IPS-18c (cell line): ENCODE data around the gene MINK1.

Experiments
- H3K4me3 ChIP-seq: 2 replicates; pipeline ENCODE4 v1.7.0; 2013; ENCODE audit warnings: low read depth, mild to moderate bottlenecking, low read length, moderate library complexity; ENCODE audit not compliant: insufficient read depth
- H3K9me3 ChIP-seq: one replicate; pipeline ENCODE4 v1.6.1; 2013; ENCODE audit warnings: mild to moderate bottlenecking, low read length, moderate library complexity; ENCODE audit not compliant: control insufficient read depth, insufficient read depth

MINK1 gene

DNA sequence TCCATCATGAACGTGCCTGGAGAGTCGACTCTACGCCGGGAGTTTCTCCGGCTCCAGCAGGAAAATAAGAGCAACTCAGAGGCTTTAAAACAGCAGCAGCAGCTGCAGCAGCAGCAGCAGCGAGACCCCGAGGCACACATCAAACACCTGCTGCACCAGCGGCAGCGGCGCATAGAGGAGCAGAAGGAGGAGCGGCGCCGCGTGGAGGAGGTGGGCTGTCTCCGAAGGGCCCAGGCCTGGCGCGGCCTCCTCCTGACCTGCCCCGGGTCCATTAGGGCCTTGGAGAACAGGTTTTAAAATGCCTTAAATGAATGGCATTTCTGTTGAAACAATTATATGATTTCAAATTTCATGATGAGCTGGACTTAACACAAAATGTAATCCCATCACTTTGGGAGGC, 54.4 kb downstream of the MINK1 start:
- Histone ChIP-seq H3K9me3 (no peaks in the 10 kb centered on the region), H3K4me3 (no peak overlapping the region)

DNA sequence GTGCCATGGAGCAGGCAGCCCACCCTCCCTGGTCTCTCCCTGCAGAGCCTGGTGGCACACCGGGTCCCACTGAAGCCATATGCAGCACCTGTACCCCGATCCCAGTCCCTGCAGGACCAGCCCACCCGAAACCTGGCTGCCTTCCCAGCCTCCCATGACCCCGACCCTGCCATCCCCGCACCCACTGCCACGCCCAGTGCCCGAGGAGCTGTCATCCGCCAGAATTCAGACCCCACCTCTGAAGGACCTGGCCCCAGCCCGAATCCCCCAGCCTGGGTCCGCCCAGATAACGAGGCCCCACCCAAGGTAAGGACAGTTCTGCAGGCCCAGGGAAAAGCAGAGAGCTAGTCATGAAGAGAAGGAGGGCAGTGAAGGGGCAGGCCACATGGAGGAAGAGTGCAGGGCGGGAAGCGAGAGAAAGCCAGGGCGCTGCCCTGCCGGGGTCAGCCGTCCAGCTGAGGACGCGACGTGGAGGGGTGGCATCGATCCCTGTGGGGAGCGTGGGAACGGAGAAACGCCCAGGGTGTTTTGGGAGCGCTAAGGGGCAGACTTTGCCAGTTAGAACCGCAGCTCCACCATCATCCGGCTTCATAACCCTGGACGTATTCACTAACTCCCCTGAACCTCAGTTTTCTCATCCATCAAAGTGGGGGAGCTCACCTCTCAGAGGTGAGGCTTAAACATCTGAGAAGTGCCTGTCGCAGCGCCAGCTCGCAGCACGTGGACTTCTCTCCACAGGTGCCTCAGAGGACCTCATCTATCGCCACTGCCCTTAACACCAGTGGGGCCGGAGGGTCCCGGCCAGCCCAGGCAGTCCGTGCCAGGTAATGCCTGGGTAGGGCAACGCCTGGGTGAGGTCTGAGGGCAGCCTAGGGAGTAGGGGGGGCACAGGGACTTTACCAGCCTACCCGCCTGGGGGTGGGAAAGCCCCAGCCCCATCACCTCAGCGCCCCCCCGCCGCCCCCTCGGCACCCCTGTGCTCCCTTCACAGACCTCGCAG, 58.6 kb downstream of the MINK1 start:
- Histone ChIP-seq H3K4me3 (no peak overlapping the region), H3K9me3 (no peaks in the 10 kb centered on the region)

DNA sequence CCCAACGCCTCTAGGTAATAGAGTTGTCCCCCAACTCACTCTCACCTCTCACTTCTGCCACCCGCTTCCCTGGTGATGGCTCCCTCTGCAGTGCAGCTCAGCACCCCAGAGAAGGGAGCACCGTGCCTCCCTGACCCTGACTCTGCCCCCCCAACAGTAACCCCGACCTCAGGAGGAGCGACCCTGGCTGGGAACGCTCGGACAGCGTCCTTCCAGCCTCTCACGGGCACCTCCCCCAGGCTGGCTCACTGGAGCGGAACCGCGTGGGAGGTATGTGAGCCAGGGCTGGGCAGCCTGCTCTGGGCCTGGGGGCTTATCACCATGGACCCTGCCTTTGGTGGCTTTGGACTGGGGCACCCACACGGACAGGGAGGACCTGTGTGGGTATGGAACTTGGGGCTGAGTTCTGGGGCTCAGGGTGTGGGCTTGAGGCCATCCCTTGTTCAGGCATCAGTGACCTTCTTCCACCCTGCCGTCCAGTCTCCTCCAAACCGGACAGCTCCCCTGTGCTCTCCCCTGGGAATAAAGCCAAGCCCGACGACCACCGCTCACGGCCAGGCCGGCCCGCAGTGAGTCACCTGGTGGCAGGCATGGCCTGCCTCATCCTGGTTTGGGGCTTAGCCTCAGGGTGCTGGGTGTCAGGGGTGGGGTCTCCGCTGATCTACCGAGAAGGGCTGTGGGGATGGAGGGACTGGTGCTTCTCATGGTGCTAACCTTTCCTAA, 59.5 kb downstream of the MINK1 start:
- Histone ChIP-seq H3K4me3 (no peak overlapping the region), H3K9me3 (no peaks in the 10 kb centered on the region)

DNA sequence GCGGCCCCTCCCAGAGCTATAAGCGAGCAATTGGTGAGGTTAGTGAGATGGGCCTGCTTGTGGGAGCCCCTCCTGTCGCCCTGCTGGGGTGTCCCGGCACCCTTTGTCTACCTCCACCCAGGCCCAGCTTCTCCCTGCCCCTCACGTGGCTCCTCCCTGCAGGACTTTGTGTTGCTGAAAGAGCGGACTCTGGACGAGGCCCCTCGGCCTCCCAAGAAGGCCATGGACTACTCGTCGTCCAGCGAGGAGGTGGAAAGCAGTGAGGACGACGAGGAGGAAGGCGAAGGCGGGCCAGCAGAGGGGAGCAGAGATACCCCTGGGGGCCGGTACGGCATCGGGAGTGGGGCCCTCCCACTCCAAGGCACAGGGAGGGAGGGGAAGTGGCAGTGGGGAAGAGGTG, 60.1 kb downstream of the MINK1 start:
- H3K4me3 ChIP-seq = no peak overlapping the region
- H3K9me3 ChIP-seq = no peaks in the 10 kb centered on the region

DNA sequence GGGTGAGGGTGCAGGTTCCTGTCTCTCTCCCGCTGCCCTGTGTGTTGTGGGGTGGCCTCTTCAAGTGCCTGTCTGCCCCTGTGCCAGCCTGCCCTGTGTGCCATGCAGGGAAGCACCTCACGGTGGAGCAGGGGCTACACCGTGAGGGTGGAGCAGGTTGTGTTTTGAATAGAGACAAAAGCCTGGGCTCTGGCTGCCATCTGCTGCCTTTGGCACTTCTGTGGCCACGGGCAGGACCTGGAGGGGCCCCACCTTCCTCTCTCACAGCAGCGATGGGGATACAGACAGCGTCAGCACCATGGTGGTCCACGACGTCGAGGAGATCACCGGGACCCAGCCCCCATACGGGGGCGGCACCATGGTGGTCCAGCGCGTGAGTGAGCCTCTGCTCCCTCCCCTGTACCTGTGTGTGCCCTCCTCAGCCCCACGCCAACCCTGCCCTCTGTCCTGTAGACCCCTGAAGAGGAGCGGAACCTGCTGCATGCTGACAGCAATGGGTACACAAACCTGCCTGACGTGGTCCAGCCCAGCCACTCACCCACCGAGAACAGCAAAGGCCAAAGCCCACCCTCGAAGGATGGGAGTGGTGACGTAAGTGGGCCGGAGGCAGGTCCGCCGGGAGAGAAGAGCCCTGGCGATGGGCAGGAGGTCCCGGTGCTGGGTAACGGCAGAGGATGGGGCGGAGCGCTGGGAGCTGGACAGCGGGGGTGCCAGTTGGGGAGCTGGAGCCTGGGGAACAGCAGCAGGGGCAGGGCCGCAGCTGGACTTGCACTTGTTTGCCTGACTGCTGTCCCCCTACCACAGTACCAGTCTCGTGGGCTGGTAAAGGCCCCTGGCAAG, 60.8 kb downstream of the MINK1 start:
- Histone ChIP-seq H3K9me3 (no peaks in the 10 kb centered on the region), H3K4me3 (no peak overlapping the region)

DNA sequence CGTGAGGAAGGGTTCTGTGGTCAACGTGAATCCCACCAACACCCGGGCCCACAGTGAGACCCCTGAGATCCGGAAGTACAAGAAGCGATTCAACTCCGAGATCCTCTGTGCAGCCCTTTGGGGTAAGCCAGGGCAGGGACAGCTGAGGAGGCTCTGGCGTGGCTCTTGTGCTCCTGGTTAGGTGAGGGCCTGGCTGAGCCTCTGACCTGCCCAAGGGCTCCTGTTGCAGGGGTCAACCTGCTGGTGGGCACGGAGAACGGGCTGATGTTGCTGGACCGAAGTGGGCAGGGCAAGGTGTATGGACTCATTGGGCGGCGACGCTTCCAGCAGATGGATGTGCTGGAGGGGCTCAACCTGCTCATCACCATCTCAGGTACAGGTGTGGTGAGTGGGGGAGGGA, 62.0 kb downstream of the MINK1 start:
- Histone ChIP-seq H3K4me3 (no peak overlapping the region), H3K9me3 (no peaks in the 10 kb centered on the region)

DNA sequence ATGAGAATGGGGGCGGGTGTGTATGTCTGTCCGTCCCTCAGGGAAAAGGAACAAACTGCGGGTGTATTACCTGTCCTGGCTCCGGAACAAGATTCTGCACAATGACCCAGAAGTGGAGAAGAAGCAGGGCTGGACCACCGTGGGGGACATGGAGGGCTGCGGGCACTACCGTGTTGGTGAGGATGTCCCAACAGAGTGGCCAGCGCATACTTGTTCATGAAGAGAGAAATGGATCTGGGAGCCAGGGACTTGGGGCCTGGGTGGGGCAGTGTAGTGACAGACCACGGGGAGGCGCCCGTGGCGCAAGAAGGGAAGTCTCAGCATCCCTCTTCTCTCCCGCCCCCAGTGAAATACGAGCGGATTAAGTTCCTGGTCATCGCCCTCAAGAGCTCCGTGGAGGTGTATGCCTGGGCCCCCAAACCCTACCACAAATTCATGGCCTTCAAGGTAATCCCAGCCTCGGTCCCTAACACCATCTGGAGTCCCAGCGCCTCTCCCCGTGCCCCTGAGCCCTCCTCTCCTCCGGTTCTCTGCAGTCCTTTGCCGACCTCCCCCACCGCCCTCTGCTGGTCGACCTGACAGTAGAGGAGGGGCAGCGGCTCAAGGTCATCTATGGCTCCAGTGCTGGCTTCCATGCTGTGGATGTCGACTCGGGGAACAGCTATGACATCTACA, 62.7 kb downstream of the MINK1 start:
- Histone ChIP-seq H3K9me3 (no peaks in the 10 kb centered on the region), H3K4me3 (no peak overlapping the region)

DNA sequence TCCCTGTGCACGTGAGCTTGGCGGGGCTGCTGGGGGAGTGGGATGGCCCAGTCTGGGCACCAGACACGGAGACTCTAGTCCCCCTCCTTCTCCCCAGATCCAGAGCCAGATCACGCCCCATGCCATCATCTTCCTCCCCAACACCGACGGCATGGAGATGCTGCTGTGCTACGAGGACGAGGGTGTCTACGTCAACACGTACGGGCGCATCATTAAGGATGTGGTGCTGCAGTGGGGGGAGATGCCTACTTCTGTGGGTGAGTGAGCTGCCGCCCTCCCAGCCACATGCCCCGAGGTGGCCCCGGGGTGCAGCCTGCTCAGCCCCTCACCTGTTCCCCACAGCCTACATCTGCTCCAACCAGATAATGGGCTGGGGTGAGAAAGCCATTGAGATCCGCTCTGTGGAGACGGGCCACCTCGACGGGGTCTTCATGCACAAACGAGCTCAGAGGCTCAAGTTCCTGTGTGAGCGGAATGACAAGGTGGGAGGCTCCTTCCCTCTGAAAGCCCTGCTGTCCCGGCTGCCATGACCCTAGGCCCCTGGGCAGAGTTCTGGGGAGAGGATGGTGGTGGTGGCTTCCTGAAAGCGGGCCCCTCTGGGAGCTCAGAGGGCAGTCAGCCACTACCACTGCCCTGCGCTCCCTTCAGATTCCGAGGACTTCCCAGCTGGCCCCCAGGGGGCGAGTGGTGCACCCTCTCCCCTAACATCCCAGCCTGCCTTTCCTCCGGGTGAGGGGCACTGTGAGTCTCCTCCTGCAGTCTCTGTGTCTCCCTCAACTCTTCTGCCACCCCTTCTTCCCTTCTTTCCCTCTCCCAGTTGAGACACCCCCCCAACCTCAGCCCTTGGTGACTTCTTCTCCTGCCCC, 63.4 kb downstream of the MINK1 start:
- Histone ChIP-seq H3K4me3 (no peak overlapping the region), H3K9me3 (no peaks in the 10 kb centered on the region)

DNA sequence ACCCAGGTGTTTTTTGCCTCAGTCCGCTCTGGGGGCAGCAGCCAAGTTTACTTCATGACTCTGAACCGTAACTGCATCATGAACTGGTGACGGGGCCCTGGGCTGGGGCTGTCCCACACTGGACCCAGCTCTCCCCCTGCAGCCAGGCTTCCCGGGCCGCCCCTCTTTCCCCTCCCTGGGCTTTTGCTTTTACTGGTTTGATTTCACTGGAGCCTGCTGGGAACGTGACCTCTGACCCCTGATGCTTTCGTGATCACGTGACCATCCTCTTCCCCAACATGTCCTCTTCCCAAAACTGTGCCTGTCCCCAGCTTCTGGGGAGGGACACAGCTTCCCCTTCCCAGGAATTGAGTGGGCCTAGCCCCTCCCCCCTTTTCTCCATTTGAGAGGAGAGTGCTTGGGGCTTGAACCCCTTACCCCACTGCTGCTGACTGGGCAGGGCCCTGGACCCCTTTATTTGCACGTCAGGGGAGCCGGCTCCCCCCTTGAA, 64.1 kb downstream of the MINK1 start:
- Histone ChIP-seq H3K9me3 (no peaks in the 10 kb centered on the region), H3K4me3 (no peak overlapping the region)

DNA sequence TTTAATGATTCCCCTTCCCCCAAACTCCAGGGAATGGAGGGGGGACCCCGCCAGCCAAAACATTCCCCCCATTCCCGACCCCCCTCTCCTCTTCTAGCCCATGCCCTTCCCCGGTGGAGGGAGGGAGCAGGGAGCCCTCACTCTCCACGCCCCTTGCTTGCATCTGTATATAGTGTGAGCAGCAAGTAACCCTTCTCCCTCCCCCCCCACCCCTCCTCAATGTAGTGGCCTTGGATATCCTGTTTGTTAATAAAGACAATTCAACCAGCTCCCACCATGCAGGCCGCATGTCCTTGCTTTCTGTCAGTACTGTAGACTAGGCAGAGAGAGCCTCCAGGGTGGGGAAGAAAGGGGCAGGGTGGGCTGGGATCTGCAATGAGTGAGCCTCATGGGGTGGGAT, 64.6 kb downstream of the MINK1 start:
- H3K9me3 ChIP-seq = no peaks in the 10 kb centered on the region
- H3K4me3 ChIP-seq = no peak overlapping the region

DNA sequence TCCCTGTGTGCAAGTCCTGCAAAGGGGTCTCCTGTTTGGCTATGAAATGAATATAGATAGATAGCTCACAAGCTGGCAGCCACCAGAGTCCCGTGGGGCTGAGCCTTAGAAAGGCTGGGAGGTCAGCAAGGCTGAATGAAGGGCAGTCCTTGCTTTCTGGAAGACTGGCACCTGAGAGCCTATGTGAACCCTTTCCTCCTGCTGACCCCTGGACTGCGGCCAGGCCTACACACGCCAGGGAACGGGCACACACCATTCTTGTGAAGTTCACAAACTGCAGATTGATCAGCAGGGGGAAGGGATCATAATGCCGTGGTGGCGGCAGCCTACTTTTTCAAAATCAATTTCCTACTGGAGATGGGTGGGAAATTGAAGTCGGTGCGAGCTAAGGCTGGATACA, 65.2 kb downstream of the MINK1 start:
- Histone ChIP-seq H3K4me3 (no peak overlapping the region), H3K9me3 (no peaks in the 10 kb centered on the region)

DNA sequence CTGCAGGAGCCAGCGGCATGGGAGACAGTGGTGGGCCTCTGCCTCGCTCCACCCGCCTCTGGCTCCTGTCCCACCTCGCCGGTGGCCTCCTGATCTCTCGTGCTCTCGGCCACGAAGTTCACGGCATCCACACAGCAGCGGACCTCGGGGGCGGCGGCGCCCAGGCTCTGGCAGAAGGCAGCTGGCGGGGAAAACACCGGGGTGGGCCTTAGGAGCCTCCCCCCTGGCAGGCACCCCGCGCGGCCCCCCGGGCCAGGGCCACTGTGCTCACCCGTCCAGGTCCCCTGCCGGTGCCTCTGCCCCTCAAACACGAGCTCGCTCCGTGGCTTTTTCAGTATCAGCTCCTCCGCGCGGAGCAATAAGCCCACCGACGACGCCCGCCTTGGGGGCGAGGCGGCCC, 65.8 kb downstream of the MINK1 start:
- H3K4me3 ChIP-seq = peak overlapping the region; percentile 52

DNA sequence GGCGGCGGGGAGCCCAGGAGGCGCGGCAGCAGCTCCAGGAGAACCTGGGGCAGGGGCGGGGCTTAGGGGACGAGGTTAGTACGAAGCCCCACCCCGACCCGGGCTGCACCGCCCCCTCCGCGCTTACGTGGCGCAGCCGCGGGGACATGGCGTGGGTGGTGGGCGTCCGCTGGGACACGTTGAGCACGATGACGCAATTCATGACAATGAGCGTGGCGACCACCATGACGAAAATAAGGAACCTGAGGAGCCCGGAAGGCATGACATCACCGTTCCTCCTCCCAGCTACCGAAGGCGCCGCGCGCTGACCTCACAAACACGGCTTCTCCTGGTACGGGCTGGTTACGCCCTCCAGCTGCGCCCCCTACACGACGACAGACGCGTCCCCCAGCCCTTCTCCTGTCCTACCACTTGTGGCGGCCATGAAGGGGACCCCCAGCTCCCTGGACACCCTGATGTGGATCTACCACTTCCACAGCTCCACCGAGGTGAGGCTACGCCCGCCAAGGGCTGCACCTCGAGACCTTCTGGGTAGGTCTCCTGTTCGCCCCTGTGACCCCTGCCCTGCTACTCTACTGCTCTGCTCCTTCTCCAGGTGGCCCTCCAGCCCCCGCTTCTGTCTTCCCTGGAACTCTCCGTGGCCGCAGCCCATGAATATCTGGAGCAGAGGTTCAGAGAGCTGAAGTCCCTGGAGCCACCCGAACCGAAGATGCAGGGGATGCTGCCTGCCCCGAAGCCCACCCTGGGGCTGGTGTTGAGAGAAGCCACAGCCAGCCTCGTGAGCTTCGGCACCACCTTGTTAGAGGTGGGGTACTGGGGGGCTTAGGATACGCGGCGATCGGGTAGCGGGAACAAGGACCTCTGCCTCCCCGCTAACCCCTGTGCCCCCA, 66.4 kb downstream of the MINK1 start, which contains the start of gene C17orf107:
Gene C17orf107, plus strand, starts transcription at position 196 of the 890 bp plus-strand sequence. Its CDS starts 227 bp downstream, at position 423.
- peak within 1 kb of the TSS; percentile 52 for H3K4me3 ChIP-seq
- H3K9me3 ChIP-seq = no peaks in the 10 kb centered on the region

More for the DNA sequence above, 65.8 kb downstream of the MINK1 start:
- no peaks in the 10 kb centered on the region for H3K9me3 ChIP-seq

DNA sequence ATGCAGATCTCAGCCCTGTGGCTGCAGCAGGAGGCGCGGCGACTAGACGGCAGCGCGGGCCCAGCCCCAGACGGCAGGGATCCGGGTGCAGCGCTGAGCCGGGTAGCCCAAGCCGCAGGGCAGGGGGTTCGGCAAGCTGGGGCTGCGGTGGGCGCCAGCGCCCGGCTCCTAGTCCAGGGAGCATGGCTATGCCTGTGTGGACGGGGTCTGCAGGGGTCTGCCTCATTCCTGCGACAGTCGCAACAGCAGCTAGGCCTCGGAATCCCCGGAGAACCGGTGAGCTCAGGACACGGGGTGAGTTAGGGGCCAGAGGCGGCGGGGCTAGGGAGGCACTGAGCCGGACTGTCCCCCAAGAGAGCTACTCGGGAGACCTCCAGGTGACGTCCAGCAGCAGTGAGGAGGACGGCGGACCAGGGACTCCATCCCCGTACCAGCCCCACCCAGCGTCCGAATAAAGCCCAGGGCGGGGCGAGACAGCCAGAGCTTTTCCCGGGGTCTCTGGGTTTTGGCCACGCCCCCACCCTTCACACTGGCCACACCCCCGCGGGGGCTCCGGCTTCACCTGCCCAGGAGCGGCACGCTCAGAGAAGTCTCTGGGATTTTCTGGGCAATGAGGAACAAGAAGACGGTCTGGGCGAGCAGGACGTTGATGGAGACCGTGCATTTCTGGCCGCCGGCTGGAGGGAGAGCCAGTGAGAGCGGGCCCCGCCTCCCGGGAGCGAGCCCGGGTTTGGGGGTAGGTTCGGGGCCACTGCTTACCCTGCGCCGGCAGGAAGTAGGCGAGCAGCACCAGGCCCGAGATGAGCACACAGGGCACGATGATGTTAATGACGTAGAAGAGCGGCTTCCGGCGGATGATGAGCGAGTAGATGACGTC, 67.3 kb downstream of the MINK1 start:
- Histone ChIP-seq H3K9me3 (no peaks in the 10 kb centered on the region), H3K4me3 (peak overlapping the region; percentile 52; the same call in 1 of the 2 replicates)
